Measurements from ENCODE around the gene MAD1L1.

MAD1L1 gene

DNA sequence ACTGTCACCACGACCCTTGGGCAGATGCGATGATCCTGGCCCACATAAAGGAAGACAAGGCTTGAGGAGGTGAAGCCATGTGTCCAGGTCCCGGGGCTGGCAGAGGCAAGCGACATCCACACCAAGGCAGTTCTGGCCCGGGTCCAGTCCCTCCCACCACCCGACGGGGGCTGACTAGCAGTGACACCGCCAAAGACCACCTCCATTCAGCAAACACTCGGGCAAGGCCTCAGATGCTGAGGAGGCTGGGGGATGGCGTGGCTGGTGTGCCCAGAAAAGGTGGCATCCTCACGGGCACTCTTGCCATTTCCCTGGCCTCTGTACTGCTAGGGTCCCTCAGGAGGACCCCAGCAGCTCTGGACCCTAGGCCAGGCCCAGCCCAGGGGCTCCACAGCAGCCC lies 343.7 kb downstream of the MAD1L1 start:
- TF ChIP-seq, protein P1, sequence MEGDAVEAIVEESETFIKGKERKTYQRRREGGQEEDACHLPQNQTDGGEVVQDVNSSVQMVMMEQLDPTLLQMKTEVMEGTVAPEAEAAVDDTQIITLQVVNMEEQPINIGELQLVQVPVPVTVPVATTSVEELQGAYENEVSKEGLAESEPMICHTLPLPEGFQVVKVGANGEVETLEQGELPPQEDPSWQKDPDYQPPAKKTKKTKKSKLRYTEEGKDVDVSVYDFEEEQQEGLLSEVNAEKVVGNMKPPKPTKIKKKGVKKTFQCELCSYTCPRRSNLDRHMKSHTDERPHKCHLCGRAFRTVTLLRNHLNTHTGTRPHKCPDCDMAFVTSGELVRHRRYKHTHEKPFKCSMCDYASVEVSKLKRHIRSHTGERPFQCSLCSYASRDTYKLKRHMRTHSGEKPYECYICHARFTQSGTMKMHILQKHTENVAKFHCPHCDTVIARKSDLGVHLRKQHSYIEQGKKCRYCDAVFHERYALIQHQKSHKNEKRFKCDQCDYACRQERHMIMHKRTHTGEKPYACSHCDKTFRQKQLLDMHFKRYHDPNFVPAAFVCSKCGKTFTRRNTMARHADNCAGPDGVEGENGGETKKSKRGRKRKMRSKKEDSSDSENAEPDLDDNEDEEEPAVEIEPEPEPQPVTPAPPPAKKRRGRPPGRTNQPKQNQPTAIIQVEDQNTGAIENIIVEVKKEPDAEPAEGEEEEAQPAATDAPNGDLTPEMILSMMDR (IDR thresholded peaks at IDR 0.05; ENCODE audit: low read depth, low read length) = no peak
- no peak for DNase-seq
- Histone ChIP-seq H3K9me3 (no peaks in the 10 kb centered on the region), H3K36me3 (peaks cover 6% of the 10 kb centered on the region), H3K4me1 (peaks cover 10% of the 10 kb centered on the region), H3K27me3 (no peaks in the 10 kb centered on the region), H3K4me3 (ENCODE audit: low read depth, low read length) (no peak overlapping the region)

DNA sequence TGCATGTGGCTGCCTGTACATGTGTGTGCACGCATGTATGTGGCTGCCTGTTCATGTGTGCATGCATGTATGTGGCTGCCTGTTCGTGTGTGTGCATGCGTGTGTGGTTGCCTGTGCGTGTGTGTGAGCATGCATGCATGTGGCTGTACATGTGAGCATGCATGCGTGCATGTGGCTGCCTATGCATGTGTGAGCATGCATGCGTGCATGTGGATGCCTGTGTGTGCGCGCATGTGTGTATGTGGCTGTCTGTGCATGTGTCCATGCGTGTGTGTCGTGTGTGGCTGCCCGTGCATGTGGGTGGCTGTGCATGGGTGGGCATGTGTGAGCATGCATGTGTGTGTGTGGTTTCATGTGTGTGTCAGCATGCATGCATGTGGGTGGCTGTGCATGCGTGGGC lies 344.3 kb downstream of the MAD1L1 start:
- peak; percentile 1 for DNase-seq
- Histone ChIP-seq H3K4me1 (peaks cover 12% of the 10 kb centered on the region), H3K27me3 (no peaks in the 10 kb centered on the region), H3K9me3 (no peaks in the 10 kb centered on the region), H3K4me3 (ENCODE audit: low read depth, low read length) (no peak overlapping the region), H3K36me3 (peaks cover 6% of the 10 kb centered on the region)
- TF ChIP-seq, protein P1 (IDR thresholded peaks at IDR 0.05; ENCODE audit: low read depth, low read length) = no peak

DNA sequence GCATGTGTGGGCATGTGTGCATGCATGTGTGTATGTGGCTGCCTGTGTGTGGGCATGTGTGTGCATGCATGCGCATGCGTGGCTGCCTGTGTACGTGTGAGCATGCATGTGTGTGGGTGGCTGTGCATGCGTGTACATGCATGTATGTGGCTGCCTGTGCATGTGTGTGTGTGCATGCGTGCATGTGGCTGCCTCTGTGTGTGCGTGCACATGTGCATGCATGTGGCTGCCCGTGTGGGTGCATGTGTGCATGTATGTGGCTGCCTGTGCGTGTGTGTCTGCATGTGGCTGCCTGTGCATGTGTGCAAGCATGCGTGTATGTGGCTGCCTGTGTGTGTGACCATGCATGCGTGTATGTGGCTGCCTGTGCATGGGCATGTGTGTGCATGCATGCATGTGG lies 345.5 kb downstream of the MAD1L1 start:
- H3K27me3 ChIP-seq = no peaks in the 10 kb centered on the region
- H3K36me3 ChIP-seq = peaks cover 6% of the 10 kb centered on the region
- no peak for DNase-seq
- TF ChIP-seq, protein P1 (IDR thresholded peaks at IDR 0.05; ENCODE audit: low read depth, low read length) = no peak
- H3K4me3 ChIP-seq (ENCODE audit: low read depth, low read length) = no peak overlapping the region
- H3K4me1 ChIP-seq = peaks cover 5% of the 10 kb centered on the region
- H3K9me3 ChIP-seq = no peaks in the 10 kb centered on the region

DNA sequence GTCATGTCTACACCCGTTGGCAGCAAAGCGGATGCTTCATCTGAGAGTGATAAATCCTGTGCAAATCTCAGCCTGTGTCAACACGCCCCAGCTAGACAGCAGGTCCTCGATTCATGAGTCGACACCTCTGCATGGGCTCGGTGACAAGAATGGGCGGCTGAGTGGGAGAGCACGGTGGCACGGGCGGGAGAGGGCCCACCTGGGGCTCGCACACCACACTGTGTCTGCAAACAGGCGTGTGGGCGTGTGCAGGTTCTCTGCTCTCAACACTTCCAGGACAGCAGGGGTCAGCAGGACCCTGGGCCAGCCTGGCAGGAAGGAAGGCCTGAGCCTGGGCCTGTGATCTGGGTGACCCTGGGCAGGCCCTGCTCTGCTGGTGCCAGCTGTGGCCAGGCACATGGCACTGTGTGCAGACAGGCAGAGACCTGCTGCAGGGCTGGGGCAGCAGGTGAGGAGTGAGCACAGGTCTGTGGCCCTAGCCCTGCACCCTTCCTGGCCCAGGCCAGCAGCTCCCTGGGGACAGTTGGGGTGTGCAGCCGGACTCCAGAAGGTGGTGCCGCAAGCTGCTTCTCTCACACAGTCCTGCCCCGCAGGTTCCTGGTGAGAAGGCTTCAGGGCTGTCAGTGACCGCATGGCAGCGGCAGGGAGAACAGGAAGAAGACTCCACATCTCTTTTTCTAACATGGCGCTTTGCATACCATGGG lies 346.2 kb downstream of the MAD1L1 start:
- no peaks in the 10 kb centered on the region for H3K27me3 ChIP-seq
- no peak overlapping the region for H3K4me3 ChIP-seq (ENCODE audit: low read depth, low read length)
- no peaks in the 10 kb centered on the region for H3K9me3 ChIP-seq
- peaks cover 6% of the 10 kb centered on the region for H3K36me3 ChIP-seq
- TF ChIP-seq, protein P1 (IDR thresholded peaks at IDR 0.05; ENCODE audit: low read depth, low read length) = no peak
- no peak for DNase-seq
- H3K4me1 ChIP-seq = peaks cover 5% of the 10 kb centered on the region

DNA sequence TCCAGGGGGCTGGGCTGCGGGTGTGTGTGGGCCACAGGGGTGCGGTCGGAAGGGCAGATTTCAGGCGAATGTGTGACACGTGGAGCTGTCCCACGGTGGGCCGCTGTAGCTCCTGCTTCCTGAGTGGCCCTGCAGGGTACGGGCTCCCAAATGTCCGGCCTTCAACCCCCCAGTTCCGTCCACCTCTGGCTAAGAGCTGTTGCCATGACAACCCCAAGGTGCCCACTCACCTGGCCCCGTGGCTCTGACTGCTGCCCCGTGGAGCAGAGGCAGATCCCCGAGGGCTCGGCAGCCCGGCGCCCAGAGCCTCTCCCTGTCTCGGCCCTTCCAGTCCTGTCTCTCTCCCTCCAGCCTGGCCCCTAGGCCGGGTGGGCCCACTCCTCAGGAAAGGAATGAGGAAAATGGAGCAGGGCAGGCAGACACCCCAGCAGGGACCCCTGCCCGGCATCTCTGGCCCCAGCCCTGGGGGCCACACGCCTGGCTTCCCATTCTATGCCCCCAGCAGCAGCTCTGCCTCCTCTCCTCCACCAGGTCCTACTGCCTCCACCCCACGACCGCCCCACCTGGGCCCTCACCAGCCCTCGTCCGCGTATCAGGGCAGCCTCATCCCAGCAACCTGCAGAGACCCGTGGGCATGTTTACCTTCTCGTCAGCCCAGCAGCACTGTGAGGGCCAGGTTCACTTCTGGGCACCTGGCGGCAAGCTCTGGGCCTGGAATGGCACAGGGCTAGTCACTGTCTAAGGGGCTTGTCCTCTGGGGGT lies 347.1 kb downstream of the MAD1L1 start:
- TF ChIP-seq, protein P1 (IDR thresholded peaks at IDR 0.05; ENCODE audit: low read depth, low read length) = no peak
- no peaks in the 10 kb centered on the region for H3K9me3 ChIP-seq
- H3K4me1 ChIP-seq = peaks cover 5% of the 10 kb centered on the region
- H3K4me3 ChIP-seq (ENCODE audit: low read depth, low read length) = no peak overlapping the region
- DNase-seq = peak; percentile 7
- no peaks in the 10 kb centered on the region for H3K27me3 ChIP-seq
- peaks cover 6% of the 10 kb centered on the region for H3K36me3 ChIP-seq

All from BE2C (cell line).